ENCODE data around the gene BRI3BP. TPM values are rescaled to one million over a fixed set of nuclear protein-coding genes. Genes with fewer than 3 reads are reported as not detected.
"Not testable (repeated sequence)": the region's sequence is repeated elsewhere in the genome, so short reads cannot be mapped to it uniquely, and the experiment has no call there.

The BRI3BP gene
- total RNA-seq, 1 donor from 2014 or later = 2.6 TPM

- no peak for DNase-seq (ENCODE audit: low read depth in 2 of 2)
These were observed 21.2 kb upstream of the BRI3BP start for GRCh38 chr12:124972211-124972610.

DNA sequence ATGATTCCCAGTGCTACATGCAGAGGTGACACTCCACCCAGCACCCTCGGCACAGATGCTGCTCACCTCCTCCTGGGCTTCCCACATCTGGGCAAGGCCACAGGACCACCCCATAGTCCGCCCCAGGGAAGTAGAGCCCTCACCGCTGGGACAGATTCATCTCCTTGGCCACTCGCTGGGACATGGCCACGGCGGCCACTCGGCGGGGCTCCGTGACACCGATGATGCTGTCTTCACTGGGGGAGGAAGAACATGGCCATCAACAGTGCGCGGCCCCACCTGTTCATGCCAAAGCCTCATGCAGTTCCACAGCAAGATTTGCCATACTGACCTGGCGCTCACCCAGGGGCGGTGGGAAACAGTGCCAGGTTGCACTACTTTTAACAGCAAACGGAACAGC is 18.2 kb upstream of the BRI3BP start:
- DNase-seq (ENCODE audit: low read depth in 2 of 2) = no peak

GRCh38 chr12:124976999-124977398 is 16.4 kb upstream of the BRI3BP start:
- DNase-seq (ENCODE audit: low read depth in 2 of 2) = no peak

DNA sequence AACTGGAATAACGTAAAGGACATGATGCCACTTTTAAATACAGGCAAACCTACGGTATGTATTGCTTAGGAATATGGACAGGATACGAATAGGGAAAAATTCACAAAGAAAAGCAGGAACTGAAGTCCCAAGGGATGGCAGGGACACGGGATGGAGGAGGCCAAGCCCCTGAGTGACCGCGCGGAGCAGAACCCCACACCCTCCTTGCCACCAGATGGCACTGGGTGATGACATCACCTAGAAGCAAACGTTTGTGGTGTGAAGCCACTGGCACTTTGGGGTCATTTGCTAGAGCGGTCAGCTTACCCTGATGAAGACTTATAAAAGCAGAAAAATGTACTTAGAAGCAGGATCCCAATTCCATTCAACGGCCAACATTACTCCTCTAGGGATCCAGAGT is 13.9 kb upstream of the BRI3BP start:
- no peak for DNase-seq (ENCODE audit: low read depth in 2 of 2)

GRCh38 chr12:124980098-124980892 is 13.2 kb upstream of the BRI3BP start:
- DNase-seq (ENCODE audit: low read depth in 2 of 2) = no peak

- DNase-seq (ENCODE audit: low read depth in 2 of 2) = not testable (repeated sequence)
These were observed 6.6 kb upstream of the BRI3BP start for GRCh38 chr12:124986876-124987275.

GRCh38 chr12:124992874-124993625 is 395 bp upstream of the BRI3BP start:
- DNase-seq (ENCODE audit: low read depth in 2 of 2) = peak; percentile 56 to 59

- no peak for DNase-seq (ENCODE audit: low read depth in 2 of 2)
These were observed 1.1 kb downstream of the BRI3BP start for GRCh38 chr12:124994437-124994975.

DNA sequence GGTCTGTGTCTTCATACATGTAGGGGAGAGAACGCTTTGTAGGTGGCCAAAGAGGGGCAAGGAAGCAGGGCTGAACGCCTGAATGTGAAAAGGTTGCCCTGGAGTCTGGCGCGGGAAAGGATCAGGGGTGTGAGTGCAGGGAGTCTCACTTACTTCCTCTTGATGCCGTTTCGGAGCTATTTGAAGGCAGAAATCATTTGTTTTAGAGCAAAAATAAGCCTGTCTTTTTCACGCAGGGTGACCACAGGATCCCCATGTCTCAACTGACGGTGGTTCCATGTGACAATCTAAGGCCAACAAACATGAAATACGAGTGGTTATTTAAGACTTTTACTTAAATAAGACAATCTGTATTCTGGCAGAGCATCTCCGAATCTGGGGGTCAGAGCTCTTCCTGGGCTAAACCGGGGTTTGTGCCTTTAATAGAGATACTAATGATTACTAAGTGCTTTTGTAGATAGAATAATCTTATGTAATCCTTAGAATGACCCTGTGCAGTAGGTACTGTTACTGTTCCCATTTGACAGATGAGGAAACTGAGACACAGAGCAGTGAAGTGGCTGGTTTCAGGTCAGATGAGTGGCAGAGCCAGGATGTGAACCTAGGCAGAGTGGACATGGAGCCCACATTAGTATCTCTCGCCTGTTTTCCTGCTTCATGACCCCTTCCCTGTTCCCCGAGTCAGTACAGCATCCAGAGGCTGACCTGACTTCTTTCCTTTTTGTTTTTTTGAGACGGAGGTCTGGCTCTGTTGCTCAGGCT is 1.9 kb downstream of the BRI3BP start:
- DNase-seq (ENCODE audit: low read depth in 2 of 2) = no peak

DNA sequence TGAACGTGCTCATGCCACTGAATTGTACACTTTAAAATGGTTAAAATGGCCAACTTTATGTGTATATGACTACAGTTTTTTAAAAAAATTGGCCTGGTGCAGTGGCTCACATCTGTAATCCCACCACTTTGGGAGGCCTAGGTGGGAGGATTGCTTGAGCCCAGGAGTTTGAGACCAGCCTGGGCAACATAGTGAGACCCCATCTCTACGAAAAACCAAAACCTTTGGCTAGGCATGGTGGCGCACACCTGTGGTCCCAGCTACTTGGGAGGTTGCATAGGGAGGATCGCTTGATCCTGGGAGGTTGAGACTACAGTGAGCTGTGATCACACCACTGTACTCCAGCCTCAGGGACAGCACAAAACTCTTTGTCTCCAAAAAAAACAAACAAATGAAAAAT is 5.3 kb downstream of the BRI3BP start:
- no peak for DNase-seq (ENCODE audit: low read depth in 2 of 2)

DNA sequence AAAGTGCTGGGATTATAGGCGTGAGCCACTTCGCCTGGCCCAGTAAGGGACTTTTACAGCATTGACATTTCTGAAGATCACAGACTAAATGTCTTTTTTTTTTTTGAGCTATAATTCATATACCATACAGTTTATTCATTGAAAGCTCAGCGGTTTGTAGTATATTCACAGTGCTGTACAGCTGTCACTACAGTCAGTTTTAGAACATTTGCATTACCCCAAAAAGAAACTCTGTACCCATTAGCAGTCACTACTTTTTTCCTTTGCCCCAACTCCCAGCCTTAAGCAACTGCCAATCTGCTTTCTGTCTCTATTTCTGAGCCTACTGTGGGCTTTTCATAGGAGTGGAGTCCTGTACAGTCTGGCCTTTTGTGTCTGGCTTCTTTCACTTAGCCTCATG is 8.2 kb downstream of the BRI3BP start:
- no peak for DNase-seq (ENCODE audit: low read depth in 2 of 2)

GRCh38 chr12:125003021-125003420 is 9.6 kb downstream of the BRI3BP start:
- no peak for DNase-seq (ENCODE audit: low read depth in 2 of 2)

- no peak for DNase-seq (ENCODE audit: low read depth in 2 of 2)
These were observed 11.2 kb downstream of the BRI3BP start for GRCh38 chr12:125004621-125005020.

DNA sequence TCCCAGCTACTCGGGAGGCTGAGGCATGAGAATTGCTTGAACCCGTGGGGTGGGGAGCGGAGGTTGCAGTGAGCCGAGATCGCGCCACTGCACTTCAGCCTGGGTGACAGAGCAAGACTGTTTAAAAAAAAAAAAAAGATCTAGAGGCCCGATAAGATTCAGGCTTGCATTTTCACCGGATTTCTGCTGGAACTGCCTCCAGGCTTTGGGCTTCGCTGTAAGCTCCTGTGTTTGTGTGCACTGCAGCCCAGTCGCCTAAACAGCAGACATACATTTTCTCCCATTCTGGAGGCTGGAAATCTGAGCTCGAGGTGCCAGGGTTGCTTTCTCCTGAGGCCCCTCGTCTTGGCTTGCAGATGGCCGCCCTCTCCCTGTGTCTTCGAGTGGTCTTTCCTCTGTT is 12.2 kb downstream of the BRI3BP start:
- no peak for DNase-seq (ENCODE audit: low read depth in 2 of 2)

GRCh38 chr12:125006365-125006764 is 12.9 kb downstream of the BRI3BP start:
- DNase-seq (ENCODE audit: low read depth in 2 of 2) = no peak

- DNase-seq (ENCODE audit: low read depth in 2 of 2) = no peak
These were observed 20.5 kb downstream of the BRI3BP start for GRCh38 chr12:125013816-125014442.

GRCh38 chr12:125014526-125014925 is 21.1 kb downstream of the BRI3BP start:
- DNase-seq (ENCODE audit: low read depth in 2 of 2) = no peak

DNA sequence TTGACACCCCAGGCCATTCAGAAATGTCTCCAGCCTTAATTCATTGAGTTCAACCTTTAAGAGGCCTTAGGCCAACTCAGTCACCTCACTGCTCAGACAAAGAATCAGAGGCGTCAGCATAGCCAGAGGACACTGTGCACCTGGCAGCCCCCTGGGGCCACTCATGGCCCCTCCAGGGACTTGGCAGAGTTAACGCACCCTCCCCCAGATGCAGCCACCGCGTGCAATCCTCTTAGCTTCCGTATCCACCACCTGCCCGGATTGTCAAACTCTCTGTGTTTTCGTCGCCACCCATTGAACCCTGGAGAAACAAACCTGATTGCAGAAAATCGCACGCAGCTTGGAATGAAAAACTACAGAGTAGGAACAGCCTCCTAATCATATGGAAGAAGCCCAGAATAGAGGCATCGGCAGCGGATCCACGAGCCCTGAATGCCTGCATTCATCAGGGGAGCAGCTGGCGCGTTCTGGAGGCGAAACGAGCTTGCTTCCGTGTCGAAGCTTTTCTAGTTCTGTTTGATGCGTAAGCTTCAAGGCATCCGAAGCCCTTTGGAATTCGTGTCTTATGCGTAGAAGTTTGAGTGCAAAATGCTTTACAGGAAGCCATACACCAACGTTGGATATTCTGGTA is 22.4 kb downstream of the BRI3BP start:
- no peak for DNase-seq (ENCODE audit: low read depth in 2 of 2)

DNA sequence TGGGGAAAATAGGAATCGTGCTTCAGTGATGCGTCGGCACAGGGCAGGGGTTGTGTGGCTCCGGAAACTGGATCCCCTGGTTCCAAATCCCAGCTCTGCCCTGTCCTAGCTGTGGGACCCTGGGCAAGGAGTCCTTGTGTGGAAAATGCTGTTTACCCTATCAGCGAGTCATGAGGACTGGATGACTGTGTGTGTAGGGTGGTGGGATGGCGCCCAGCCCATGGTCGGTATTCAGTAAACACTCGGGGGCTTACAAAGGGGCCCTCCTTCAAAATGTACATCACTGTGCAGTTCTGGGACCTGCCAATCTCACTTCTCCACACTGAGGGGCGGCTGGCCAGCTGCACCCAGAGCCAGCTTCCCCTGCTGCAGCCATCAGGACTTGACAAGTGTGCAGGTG is 24.4 kb downstream of the BRI3BP start:
- no peak for DNase-seq (ENCODE audit: low read depth in 2 of 2)

DNA sequence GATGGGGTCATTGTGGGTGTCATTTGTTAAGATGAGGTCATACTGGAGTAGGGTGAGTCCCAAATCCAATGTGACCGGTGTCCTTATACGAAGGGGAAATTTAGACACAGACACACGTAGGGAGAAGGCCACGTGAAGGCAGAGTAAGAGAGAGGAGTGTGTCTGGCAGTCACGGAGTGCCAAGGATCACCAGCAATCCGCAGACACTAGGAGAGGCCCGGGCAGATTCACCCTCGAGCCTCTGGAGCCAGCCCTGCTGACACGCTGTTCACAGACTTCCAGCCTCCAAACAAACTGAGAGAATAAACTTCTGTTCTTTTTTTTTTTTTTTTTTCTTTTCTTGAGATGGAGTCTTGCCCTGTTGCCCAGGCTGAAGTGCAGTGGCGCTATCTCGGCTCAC is 24.9 kb downstream of the BRI3BP start:
- no peak for DNase-seq (ENCODE audit: low read depth in 2 of 2)

GRCh38 chr12:125021096-125021495 is 27.7 kb downstream of the BRI3BP start:
- DNase-seq (ENCODE audit: low read depth in 2 of 2) = no peak
